Tibial nerve (tissue), 4 donors: ENCODE results near the gene SQOR.

ENCODE experiments used
- CTCF ChIP-seq, 5 experiments: fragments of 200-600 bp in 3 of 5; fragments of 450-650 bp in 2 of 5; sonication (generic) in 3 of 5; IDR thresholded peaks; one replicate each; pipeline ENCODE4 v1.5.1; 2016 to 2019; ENCODE audit warnings: antibody characterized with exemption in 5 of 5, mild to moderate bottlenecking in 3 of 5, moderate library complexity in 2 of 5
- EP300 ChIP-seq, 2 donors: sonication (generic); formaldehyde crosslinking; IDR thresholded peaks; one replicate each; pipeline ENCODE4 v1.6.1; 2017; ENCODE audit warnings: antibody characterized with exemption in 2 of 2, mild to moderate bottlenecking in 1 of 2
- POLR2A ChIP-seq, 2 donors: fragments of 450-650 bp; IDR thresholded peaks; one replicate each; pipeline ENCODE4 v1.6.1; 2017; ENCODE audit warnings: antibody characterized with exemption in 2 of 2, mild to moderate bottlenecking in 2 of 2, moderate library complexity in 2 of 2

GRCh38 chr15:45641999-45642932 is 7.4 kb downstream of the SQOR start:
- TF ChIP-seq CTCF (IDR thresholded peaks at IDR 0.05) (no peak), POLR2A (IDR thresholded peaks at IDR 0.05) (no peak), EP300 (IDR thresholded peaks at IDR 0.05) (peak in 1 of 2 donors; percentile 34)
